HG02870 (cell line): ENCODE data around the gene SLC5A10.

Experiments used
- ATAC-seq: cut with Tn5 transposase; IDR thresholded peaks from one replicate; pipeline ENCODE4 v1.9.1; 2021; ENCODE audit warnings: mild to moderate bottlenecking, moderate library complexity; ENCODE audit not compliant: unreplicated experiment

SLC5A10 gene

GRCh38 chr17:18981335-18981641, 29.3 kb downstream of the SLC5A10 start:
- no peak for ATAC-seq

- no peak for ATAC-seq
Observed at GRCh38 chr17:18981642-18982424, 29.9 kb downstream of the SLC5A10 start.

GRCh38 chr17:18984273-18985114, 32.5 kb downstream of the SLC5A10 start:
- no peak for ATAC-seq

DNA sequence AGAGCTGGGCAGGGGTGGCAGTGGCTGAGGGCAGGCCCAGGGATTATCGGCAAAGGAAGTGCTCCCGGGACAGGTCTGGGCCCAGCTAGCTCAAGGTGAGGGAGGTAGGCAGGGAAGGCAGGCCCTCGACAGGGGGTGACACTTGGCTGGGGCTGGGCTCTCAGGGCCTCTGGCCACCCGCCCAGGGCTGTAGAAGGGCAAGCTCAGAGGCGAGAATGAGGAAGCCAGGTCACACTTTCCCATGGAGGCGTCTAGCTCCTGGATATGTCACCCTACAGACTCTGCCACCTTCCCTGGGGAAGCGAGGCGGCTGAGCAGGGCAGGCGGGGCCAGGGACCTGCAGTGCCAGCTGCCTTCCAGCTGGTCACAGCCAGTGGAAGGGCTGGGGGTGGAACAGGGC, 33.5 kb downstream of the SLC5A10 start:
- ATAC-seq: no peak

GRCh38 chr17:18986541-18987229, 34.7 kb downstream of the SLC5A10 start:
- ATAC-seq: no peak

- ATAC-seq: no peak
Observed at GRCh38 chr17:18987230-18987610, 35.3 kb downstream of the SLC5A10 start.

GRCh38 chr17:18987862-18988545, 36.0 kb downstream of the SLC5A10 start:
- ATAC-seq: no peak

DNA sequence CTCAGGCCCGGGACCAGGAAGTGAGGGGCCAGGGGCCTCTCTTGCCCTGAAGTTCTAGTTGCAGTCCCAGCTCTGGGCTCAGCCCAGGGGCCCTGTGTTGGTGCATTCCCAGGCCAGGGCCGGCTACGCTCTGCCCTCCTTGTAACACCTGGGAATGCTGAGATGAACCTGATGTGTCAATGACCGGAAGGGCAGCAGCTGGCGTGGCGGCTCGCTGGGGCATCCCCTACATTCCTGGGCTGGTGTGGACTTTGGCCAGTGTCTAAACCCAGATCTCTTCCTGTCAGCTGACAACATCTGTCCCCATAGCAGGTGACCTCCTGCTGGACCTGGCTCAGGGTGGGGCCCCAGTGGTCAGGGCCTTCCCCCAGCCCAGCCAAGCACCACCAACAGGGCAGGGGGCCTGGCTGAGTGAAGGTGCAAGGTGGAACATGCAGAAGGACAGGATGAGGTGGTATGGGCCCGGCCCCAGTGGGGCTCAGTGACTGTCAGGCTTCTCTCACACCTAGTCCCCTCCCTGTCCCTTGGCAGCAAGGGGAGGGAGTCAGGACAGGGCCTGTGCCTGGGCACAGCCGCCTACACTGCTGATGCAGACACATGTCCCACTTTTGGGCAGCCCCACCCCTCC, 36.7 kb downstream of the SLC5A10 start:
- ATAC-seq: no peak

GRCh38 chr17:18990331-18990730, 38.4 kb downstream of the SLC5A10 start:
- no peak for ATAC-seq

- no peak for ATAC-seq
Observed at GRCh38 chr17:18991531-18992315, 39.8 kb downstream of the SLC5A10 start.

GRCh38 chr17:18992454-18993130, 40.6 kb downstream of the SLC5A10 start:
- no peak for ATAC-seq

DNA sequence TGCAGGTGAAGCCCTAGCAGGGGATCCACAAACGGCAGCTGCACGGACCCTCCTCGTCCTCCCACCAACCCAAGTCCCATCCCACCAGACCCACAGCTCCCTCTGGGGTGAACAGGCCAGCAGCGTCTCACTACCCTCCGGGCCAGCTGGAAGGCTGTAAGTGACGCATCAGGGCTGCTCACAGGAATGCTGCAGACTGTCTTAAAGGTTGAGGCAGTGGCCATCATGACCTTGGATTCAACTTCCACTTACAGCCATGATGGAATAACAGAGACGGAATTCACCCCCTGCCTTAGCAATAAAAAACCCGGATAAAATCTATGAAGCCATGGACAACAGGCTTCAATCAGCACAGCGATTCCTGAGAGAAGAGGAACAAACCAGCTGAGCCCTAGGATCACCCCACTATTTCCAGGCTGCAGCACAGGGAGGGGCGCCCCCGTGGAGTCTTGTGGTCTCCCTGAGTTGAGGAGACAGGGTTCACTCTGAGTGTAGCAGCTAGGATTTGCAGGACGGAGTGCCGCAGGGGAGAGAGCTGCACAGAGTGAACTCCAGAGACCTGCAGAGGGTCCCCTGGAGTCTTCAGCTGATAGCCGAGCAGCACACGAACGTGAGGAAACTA, 42.1 kb downstream of the SLC5A10 start:
- no peak for ATAC-seq

GRCh38 chr17:18994631-18995030, 42.7 kb downstream of the SLC5A10 start:
- no peak for ATAC-seq

GRCh38 chr17:18995220-18995619, 43.3 kb downstream of the SLC5A10 start:
- ATAC-seq: no peak

GRCh38 chr17:18996458-18996857, 44.5 kb downstream of the SLC5A10 start:
- ATAC-seq: no peak

- no peak for ATAC-seq
Observed at GRCh38 chr17:18997650-18998196, 45.8 kb downstream of the SLC5A10 start.

- ATAC-seq: no peak
Observed at GRCh38 chr17:18999394-18999793, 47.4 kb downstream of the SLC5A10 start.

GRCh38 chr17:18999911-19000310, 47.9 kb downstream of the SLC5A10 start:
- no peak for ATAC-seq
